ENCODE results near the gene CBR1.

GRCh38 chr21:36030581-36031189 is 39.1 kb upstream of the CBR1 start:
- TF ChIP-seq RAD21 (conservative IDR thresholded peaks at IDR 0.05) (no peak), CTCF (IDR thresholded peaks at IDR 0.05; ENCODE audit: poor library complexity, severe bottlenecking) (no peak), POLR2AphosphoS5 (IDR thresholded peaks at IDR 0.05) (no peak), MXI1 (conservative IDR thresholded peaks at IDR 0.05; ENCODE audit: poor library complexity, severe bottlenecking) (no peak), SMC3 (conservative IDR thresholded peaks at IDR 0.05; ENCODE audit: poor library complexity) (no peak), TAF1 (IDR thresholded peaks at IDR 0.05; ENCODE audit: low read depth) (no peak)
